H1 (cell line): Measurements from ENCODE around the gene FAM50B. TPM values are rescaled to one million over a fixed set of nuclear protein-coding genes. Genes with fewer than 3 reads are reported as not detected.

Source experiments
- CTCF ChIA-PET: fragments of 300-600 bp; sonication (Branson Sonifier 250); formaldehyde crosslinking; loops from one replicate; lab custom pipeline; 2021; ENCODE audit not compliant: partially characterized antibody; lab: Charles Lee
- POLR2A ChIA-PET: fragments of 300-600 bp; sonication (Branson Sonifier 250); formaldehyde crosslinking; loops from one replicate; lab custom pipeline; 2021; ENCODE audit warnings: inconsistent platforms; ENCODE audit not compliant: partially characterized antibody; lab: Charles Lee
- DNase-seq, 2 experiments: peaks; one replicate each; pipeline versions ENCODE4 v3.0.0 to v3.0.0-alpha.2; 2010 to 2022; ENCODE audit warnings: low spot score in 2 of 2, low read depth in 1 of 2, mixed read lengths in 1 of 2
- FAIRE-seq: peaks from 2 replicates; lab custom pipeline; 2011; peaks lifted over from hg19 to GRCh38; lab: Jason Lieb, UNC
- H2AFZ ChIP-seq: 2 replicates; pipeline ENCODE4 v1.8.1; 2012; ENCODE audit warnings: low read length, inconsistent platforms
- H2AK5ac ChIP-seq: 2 replicates; pipeline ENCODE4 v1.6.1; 2013; ENCODE audit warnings: low read depth, low read length
- H2BK120ac ChIP-seq: replicated peaks from 2 replicates; pipeline ENCODE3; 2013; ENCODE audit warnings: low read depth, low read length, inconsistent platforms
- H2BK12ac ChIP-seq: 2 replicates; pipeline ENCODE4 v1.6.1; 2013; ENCODE audit warnings: low read depth, low read length
- H2BK15ac ChIP-seq: 2 replicates; pipeline ENCODE4 v1.6.1; 2013; ENCODE audit warnings: low read length
- H2BK20ac ChIP-seq: 2 replicates; pipeline ENCODE4 v1.6.1; 2013; ENCODE audit warnings: low read length
- H2BK5ac ChIP-seq: 2 replicates; pipeline ENCODE4 v1.6.1; 2013; ENCODE audit warnings: low read depth, low read length
- H3K14ac ChIP-seq: 2 replicates; pipeline ENCODE4 v1.6.1; 2013; ENCODE audit warnings: inconsistent platforms; ENCODE audit not compliant: insufficient read length
- H3K18ac ChIP-seq: 2 replicates; pipeline ENCODE4 v1.6.1; 2013; ENCODE audit warnings: low read length; ENCODE audit errors: extremely low read depth
- H3K23ac ChIP-seq: 2 replicates; pipeline ENCODE4 v1.6.1; 2013; ENCODE audit warnings: inconsistent platforms; ENCODE audit not compliant: insufficient read length
- H3K23me2 ChIP-seq: 2 replicates; pipeline ENCODE4 v1.6.1; 2013; ENCODE audit warnings: low read depth, low read length
- H3K27ac ChIP-seq: 2 replicates; pipeline ENCODE4 v1.6.1; 2011; ENCODE audit warnings: low read depth, low read length, inconsistent platforms
- H3K27me3 ChIP-seq, 4 experiments: replicated peaks in 1 of 4; 1 replicate in 1 of 4; 2 replicates in 3 of 4; pipeline versions ENCODE4 v1.6.1 to v1.8.1; 2011 to 2013; ENCODE audit warnings: low read length in 3 of 4, mild to moderate bottlenecking in 3 of 4, inconsistent platforms in 2 of 4, mixed read lengths in 2 of 4, moderate library complexity in 1 of 4; ENCODE audit not compliant: control insufficient read depth in 3 of 4, insufficient read depth in 3 of 4; ENCODE audit errors: extremely low read depth in 1 of 4
- H3K36me3 ChIP-seq, 4 experiments: 2 replicates each; pipeline versions ENCODE4 v1.6.1 to v1.8.1; 2011 to 2013; ENCODE audit warnings: mild to moderate bottlenecking in 4 of 4, low read length in 3 of 4, moderate library complexity in 2 of 4, control low read depth in 1 of 4, inconsistent platforms in 1 of 4; ENCODE audit not compliant: insufficient read depth in 4 of 4, control insufficient read depth in 2 of 4
- H3K4ac ChIP-seq: replicated peaks from 2 replicates; pipeline ENCODE3; 2013; ENCODE audit warnings: low read length, low read depth, mixed read lengths, inconsistent platforms; ENCODE audit not compliant: insufficient read length
- H3K4me1 ChIP-seq, 4 experiments: replicated peaks in 1 of 4; 1 replicate in 1 of 4; 2 replicates in 3 of 4; pipeline versions ENCODE4 v1.6.1 to v1.8.1; 2011 to 2013; ENCODE audit warnings: low read length in 3 of 4, inconsistent platforms in 2 of 4, mixed read lengths in 1 of 4; ENCODE audit not compliant: insufficient read depth in 4 of 4, control insufficient read depth in 3 of 4
- H3K4me2 ChIP-seq, 2 experiments: 2 replicates each; pipeline versions ENCODE4 v1.6.1 to v1.8.1; 2011 to 2013; ENCODE audit warnings: low read depth in 2 of 2, low read length in 2 of 2, control low read depth in 1 of 2, inconsistent platforms in 1 of 2, mild to moderate bottlenecking in 1 of 2; ENCODE audit not compliant: insufficient read depth in 1 of 2
- H3K4me3 ChIP-seq, 4 experiments: fragments of 200-600, 300-600 bp in 1 of 4; sonication (generic), shearing (Covaris generic), sonication (Bioruptor Twin) in 1 of 4; 2 replicates each; pipeline versions ENCODE4 v1.5.1 to v1.8.1; 2011 to 2016; ENCODE audit warnings: low read length in 4 of 4, low read depth in 3 of 4, control low read depth in 2 of 4, inconsistent platforms in 2 of 4, mild to moderate bottlenecking in 2 of 4, mixed read lengths in 1 of 4, moderate library complexity in 1 of 4; ENCODE audit not compliant: insufficient read depth in 2 of 4; ENCODE audit errors: extremely low read depth in 1 of 4
- H3K56ac ChIP-seq: replicated peaks from 2 replicates; pipeline ENCODE3; 2013; ENCODE audit warnings: low read depth, mild to moderate bottlenecking, mixed read lengths, low read length, inconsistent platforms; ENCODE audit not compliant: insufficient read length
- H3K79me1 ChIP-seq: 2 replicates; pipeline ENCODE4 v1.6.1; 2013; ENCODE audit warnings: low read depth, low read length, control low read depth
- H3K79me2 ChIP-seq, 2 experiments: 2 replicates each; pipeline versions ENCODE4 v1.6.1 to v1.8.1; 2012 to 2013; ENCODE audit warnings: low read length in 2 of 2, mild to moderate bottlenecking in 2 of 2, inconsistent platforms in 1 of 2; ENCODE audit not compliant: insufficient read depth in 2 of 2, control insufficient read depth in 1 of 2
- H3K9ac ChIP-seq, 4 experiments: replicated peaks in 1 of 4; 1 replicate in 1 of 4; 2 replicates in 3 of 4; pipeline versions ENCODE4 v1.6.1 to v1.8.1; 2011 to 2013; ENCODE audit warnings: low read depth in 3 of 4, low read length in 3 of 4, control low read depth in 2 of 4, mild to moderate bottlenecking in 2 of 4, moderate library complexity in 2 of 4, inconsistent platforms in 1 of 4; ENCODE audit errors: extremely low read depth in 1 of 4
- H3K9me3 ChIP-seq, 2 experiments: 2 replicates each; pipeline versions ENCODE4 v1.6.1 to v1.8.1; 2012 to 2013; ENCODE audit warnings: mild to moderate bottlenecking in 2 of 2, moderate library complexity in 2 of 2, control low read depth in 1 of 2, inconsistent platforms in 1 of 2, low read depth in 1 of 2, low read length in 1 of 2, mixed read lengths in 1 of 2; ENCODE audit not compliant: insufficient read depth in 2 of 2
- H4K20me1 ChIP-seq, 2 experiments: replicated peaks in 1 of 2; 2 replicates each; pipeline versions ENCODE3 to v1.8.1; 2011 to 2013; ENCODE audit warnings: inconsistent platforms in 2 of 2, low read length in 2 of 2, mild to moderate bottlenecking in 1 of 2; ENCODE audit not compliant: insufficient read depth in 2 of 2, control insufficient read depth in 1 of 2
- H4K5ac ChIP-seq: 2 replicates; pipeline ENCODE4 v1.6.1; 2013; ENCODE audit warnings: low read length, low read depth, mixed read lengths, inconsistent platforms; ENCODE audit not compliant: insufficient read length
- H4K8ac ChIP-seq: 2 replicates; pipeline ENCODE4 v1.8.0; 2013; ENCODE audit warnings: mild to moderate bottlenecking, moderate library complexity, low read length, inconsistent platforms; ENCODE audit not compliant: insufficient read depth; ENCODE audit errors: extremely low read depth
- H4K91ac ChIP-seq: replicated peaks from 2 replicates; pipeline ENCODE3; 2013; ENCODE audit warnings: low read length, mixed read lengths, inconsistent platforms; ENCODE audit not compliant: insufficient read length
- ATF3 ChIP-seq: IDR thresholded peaks from 2 replicates; pipeline ENCODE4 v1.6.1; 2011; ENCODE audit warnings: low read depth, mild to moderate bottlenecking, low read length; ENCODE audit not compliant: insufficient read depth
- BACH1 ChIP-seq: IDR thresholded peaks from 2 replicates; pipeline ENCODE4 v1.6.1; 2012; ENCODE audit warnings: low read length, improper control_type of control experiment
- BCL11A ChIP-seq, 2 experiments: IDR thresholded peaks; one replicate each; pipeline ENCODE4 v1.6.1; 2011; ENCODE audit warnings: low read depth in 2 of 2, low read length in 2 of 2, mild to moderate bottlenecking in 2 of 2
- E2F6 ChIP-seq: IDR thresholded peaks from 2 replicates; pipeline ENCODE4 v1.6.1; 2012; ENCODE audit warnings: inconsistent platforms
- JUND ChIP-seq: IDR thresholded peaks from 2 replicates; pipeline ENCODE4 v1.6.1; 2011; ENCODE audit warnings: mild to moderate bottlenecking, improper control_type of control experiment, low read length
- KDM4A ChIP-seq: IDR thresholded peaks from one replicate; pipeline ENCODE4 v1.7.1; 2012; ENCODE audit warnings: low read depth, mild to moderate bottlenecking, moderate library complexity, low read length, inconsistent platforms; ENCODE audit not compliant: severe bottlenecking
- POU5F1 ChIP-seq: IDR thresholded peaks from 2 replicates; pipeline ENCODE4 v1.6.1; 2011; ENCODE audit warnings: low read depth, mild to moderate bottlenecking, low read length, moderate library complexity
- RBBP5 ChIP-seq: IDR thresholded peaks from 2 replicates; pipeline ENCODE4 v1.7.1; 2012; ENCODE audit warnings: low read depth, mild to moderate bottlenecking, inconsistent platforms, low read length, moderate library complexity, borderline replicate concordance
- RFX5 ChIP-seq: IDR thresholded peaks from 2 replicates; pipeline ENCODE4 v1.6.1; 2011; ENCODE audit warnings: low read depth, low read length, improper control_type of control experiment, borderline replicate concordance
- SP2 ChIP-seq: IDR thresholded peaks from 2 replicates; pipeline ENCODE4 v1.6.1; 2012; ENCODE audit warnings: mild to moderate bottlenecking, low read length, inconsistent platforms
- SUZ12 ChIP-seq: fragments of 200-600 bp; sonication (generic); IDR thresholded peaks from 2 replicates; pipeline ENCODE4 v1.6.1; 2012; ENCODE audit warnings: mild to moderate bottlenecking, inconsistent platforms, low read length, moderate library complexity, mixed read lengths
- TBP ChIP-seq: IDR thresholded peaks from 2 replicates; pipeline ENCODE4 v1.6.1; 2011; ENCODE audit warnings: low read depth, low read length, improper control_type of control experiment
- USF2 ChIP-seq: IDR thresholded peaks from 2 replicates; pipeline ENCODE4 v1.6.1; 2011; ENCODE audit warnings: low read length, improper control_type of control experiment
- WGBS, 2 experiments: shearing (Covaris generic) in 1 of 2; methylation state at CpG; one replicate each; pipeline versions ENCODE4 v1.1.6 to v1.1.7; 2013 to 2015; ENCODE audit warnings: low lambda C conversion rate in 2 of 2, mixed read lengths in 2 of 2, inconsistent platforms in 1 of 2, low coverage in 1 of 2, missing lambda C conversion rate in 1 of 2; ENCODE audit not compliant: insufficient replicate concordance in 2 of 2, insufficient coverage in 1 of 2, insufficient read length in 1 of 2; ENCODE audit errors: extremely low coverage in 1 of 2, missing lambda C conversion rate in 1 of 2; 5-methylcytosine and 5-hydroxymethylcytosine counted together
- polyA plus RNA-seq, 7 experiments: library from polyadenylated mRNA; depleted of rRNA in 3 of 7; stranded (reverse) in 5 of 7; unstranded in 2 of 7; fragments of >200 nt in 5 of 7; fragments of 200-250 nt in 2 of 7; gene quantifications; 1 replicate in 5 of 7; 2 replicates in 1 of 7; 4 replicates in 1 of 7; pipeline versions ENCODE4 v1.2.1 to v1.2.3, GENCODE V29; 2011 to 2013; ENCODE audit warnings: missing spikeins in 2 of 7, mixed read lengths in 2 of 7
- total RNA-seq: library from RNA; stranded (reverse); fragmentation: NEBNext Ultra II Directional; extraction: Animal tissue kit (Norgen Biotek cat#: 25700); gene quantifications from 2 replicates; pipeline ENCODE4 v1.2.1, GENCODE V29; 2021

Gene FAM50B
- total and polyA plus RNA-seq, 2 of the 8 experiments (the other 6 are each of a cell fraction or from before 2014, with no cell fraction given) = 3.1 to 3.2 TPM

- H3K79me1 ChIP-seq = no peaks in the 10 kb centered on the region
- H3K56ac ChIP-seq = no peak overlapping the region
- peaks cover 0 to 2% (median 0%) of the 10 kb centered on the region in 4 experiments; a peak in 2 of 7 replicates for H3K4me1 ChIP-seq
- no peaks in the 10 kb centered on the region for H4K20me1 ChIP-seq
- ChIA-PET POLR2A (no interaction called here), CTCF (interaction anchor here (2.1 kb wide), 1 partner anchor 34 kb away, joined by 6 read pairs; the partner anchor contains the start of gene FAM50B)
- H2AFZ ChIP-seq = no peak overlapping the region
- H3K4me2 ChIP-seq = no peak overlapping the region
- H3K23me2 ChIP-seq = no peaks in the 10 kb centered on the region
- no peak overlapping the region for H3K9ac ChIP-seq
- H2BK15ac ChIP-seq = no peak overlapping the region
- no peaks in the 10 kb centered on the region for H3K9me3 ChIP-seq
- H4K8ac ChIP-seq = no peak overlapping the region
- no peak overlapping the region for H2BK12ac ChIP-seq
- H3K23ac ChIP-seq = no peak overlapping the region
- no peaks in the 10 kb centered on the region for H3K36me3 ChIP-seq
- no peak overlapping the region for H2AK5ac ChIP-seq
- no peaks in the 10 kb centered on the region for H3K79me2 ChIP-seq
- H4K5ac ChIP-seq = no peak overlapping the region
- DNase-seq (no peak), FAIRE-seq (no peak)
- no peak overlapping the region for H3K14ac ChIP-seq
- H4K91ac ChIP-seq = no peak overlapping the region
- H3K18ac ChIP-seq = no peak overlapping the region
- no peak overlapping the region for H2BK120ac ChIP-seq
- H3K4me3 ChIP-seq = no peak overlapping the region
- 85% methylated on average over 5 of the region's 5 CpGs; no CpG with 5 or more reads in 1 of the 2 experiments for WGBS, 2 experiments
- H3K4ac ChIP-seq = no peak overlapping the region
- H3K27me3 ChIP-seq = no peaks in the 10 kb centered on the region
- H2BK20ac ChIP-seq = no peak overlapping the region
- no peak overlapping the region for H3K27ac ChIP-seq
- no peak overlapping the region for H2BK5ac ChIP-seq
- TF ChIP-seq POU5F1 (no peak), BACH1 (no peak), KDM4A (no peak), RFX5 (no peak), ATF3 (no peak), E2F6 (no peak), SP2 (no peak), RBBP5 (no peak), SUZ12 (no peak), JUND (no peak), TBP (no peak), USF2 (no peak), BCL11A (IDR thresholded peaks at IDR 0.05; ENCODE audit: low read depth in 2 of 2, low read length in 2 of 2) (no peak)
Observed at GRCh38 chr6:3882866-3883265, 33.7 kb downstream of the FAM50B start.
